Esophagus squamous epithelium (tissue), 4 donors: ENCODE data around the gene OR6X1.

Source experiments
- CTCF ChIP-seq, 6 experiments: fragments of 450-650 bp in 4 of 6; fragments of 200-600 bp in 2 of 6; sonication (generic) in 2 of 6; IDR thresholded peaks; one replicate each; pipeline ENCODE4 v1.5.1; 2016 to 2019; ENCODE audit warnings: antibody characterized with exemption in 6 of 6, mild to moderate bottlenecking in 4 of 6, moderate library complexity in 4 of 6
- POLR2A ChIP-seq, 4 donors: fragments of 450-650 bp; IDR thresholded peaks; one replicate each; pipeline ENCODE4 v1.6.1; 2017; ENCODE audit warnings: antibody characterized with exemption in 4 of 4, mild to moderate bottlenecking in 4 of 4, moderate library complexity in 3 of 4

GRCh38 chr11:123738374-123738773 is 15.9 kb downstream of the OR6X1 start:
- no peak for TF ChIP-seq CTCF (IDR thresholded peaks at IDR 0.05)
- no peak for TF ChIP-seq POLR2A (IDR thresholded peaks at IDR 0.05)
